H9 (cell line): ENCODE data around the gene EOMES. TPM values are rescaled to one million over a fixed set of nuclear protein-coding genes. Genes with fewer than 3 reads are reported as not detected.

Source experiments
- DNase-seq: peaks from one replicate; pipeline ENCODE4 v3.0.0-alpha.2; 2017
- H2AFZ ChIP-seq: one replicate; pipeline ENCODE4 v1.6.1; 2013; ENCODE audit warnings: mild to moderate bottlenecking, low read length, control low read depth, moderate library complexity
- H2AK5ac ChIP-seq: 2 replicates; pipeline ENCODE4 v1.6.1; 2013; ENCODE audit warnings: low read length, control low read depth, mixed read lengths; ENCODE audit not compliant: insufficient read length
- H2BK120ac ChIP-seq: one replicate; pipeline ENCODE4 v1.6.1; 2013; ENCODE audit warnings: low read depth, mild to moderate bottlenecking, low read length, control low read depth, inconsistent platforms; ENCODE audit not compliant: poor library complexity, severe bottlenecking
- H2BK12ac ChIP-seq: 2 replicates; pipeline ENCODE4 v1.6.1; 2013; ENCODE audit warnings: low read length, control low read depth, mixed read lengths, low read depth; ENCODE audit not compliant: insufficient read length
- H2BK15ac ChIP-seq: 2 replicates; pipeline ENCODE4 v1.6.1; 2013; ENCODE audit warnings: low read depth, low read length, control low read depth
- H2BK20ac ChIP-seq: one replicate; pipeline ENCODE4 v1.6.1; 2013; ENCODE audit warnings: low read depth, mild to moderate bottlenecking, low read length, control low read depth, inconsistent platforms; ENCODE audit not compliant: poor library complexity, severe bottlenecking
- H2BK5ac ChIP-seq: 2 replicates; pipeline ENCODE4 v1.6.1; 2013; ENCODE audit warnings: low read length, control low read depth, mixed read lengths; ENCODE audit not compliant: insufficient read length
- H3K14ac ChIP-seq: 2 replicates; pipeline ENCODE4 v1.6.1; 2013; ENCODE audit warnings: low read length, control low read depth; ENCODE audit not compliant: insufficient read depth
- H3K18ac ChIP-seq: 2 replicates; pipeline ENCODE4 v1.6.1; 2013; ENCODE audit warnings: low read depth, mild to moderate bottlenecking, mixed read lengths, low read length, control low read depth; ENCODE audit not compliant: insufficient read length
- H3K23ac ChIP-seq: 2 replicates; pipeline ENCODE4 v1.6.1; 2013; ENCODE audit warnings: low read length, control low read depth, mixed read lengths, low read depth; ENCODE audit not compliant: insufficient read length
- H3K23me2 ChIP-seq: 2 replicates; pipeline ENCODE4 v1.6.1; 2013; ENCODE audit warnings: low read depth, mild to moderate bottlenecking, mixed read lengths, low read length, control low read depth; ENCODE audit not compliant: insufficient read length, poor library complexity, severe bottlenecking
- H3K27ac ChIP-seq: 2 replicates; pipeline ENCODE4 v1.5.1; 2013; ENCODE audit warnings: low read length, control low read depth, mixed read lengths, low read depth; ENCODE audit not compliant: insufficient read length
- H3K27me3 ChIP-seq: 2 replicates; pipeline ENCODE4 v1.6.1; 2013; ENCODE audit warnings: low read length, control low read depth, inconsistent platforms; ENCODE audit not compliant: insufficient read depth
- H3K4ac ChIP-seq: 2 replicates; pipeline ENCODE4 v1.6.1; 2013; ENCODE audit warnings: low read depth, mild to moderate bottlenecking, control low read depth, inconsistent platforms, low read length, moderate library complexity
- H3K4me1 ChIP-seq: 2 replicates; pipeline ENCODE4 v1.6.1; 2013; ENCODE audit warnings: low read length, control low read depth, inconsistent platforms; ENCODE audit not compliant: insufficient read depth
- H3K4me2 ChIP-seq: 2 replicates; pipeline ENCODE4 v1.6.1; 2013; ENCODE audit warnings: low read length, control low read depth, mixed read lengths; ENCODE audit not compliant: insufficient read length, insufficient read depth
- H3K56ac ChIP-seq: 2 replicates; pipeline ENCODE4 v1.6.1; 2013; ENCODE audit warnings: low read depth, mild to moderate bottlenecking, mixed read lengths, low read length, control low read depth; ENCODE audit not compliant: insufficient read length
- H3K79me1 ChIP-seq: 2 replicates; pipeline ENCODE4 v1.6.1; 2013; ENCODE audit warnings: low read depth, mild to moderate bottlenecking, moderate library complexity, low read length, control low read depth, inconsistent platforms; ENCODE audit not compliant: insufficient read depth, poor library complexity, severe bottlenecking
- H3K79me2 ChIP-seq: 2 replicates; pipeline ENCODE4 v1.6.1; 2013; ENCODE audit warnings: low read length, control low read depth, inconsistent platforms; ENCODE audit not compliant: insufficient read depth
- H3K9ac ChIP-seq: 2 replicates; pipeline ENCODE4 v1.6.1; 2013; ENCODE audit warnings: low read length, control low read depth, mixed read lengths; ENCODE audit not compliant: insufficient read length; ENCODE audit errors: extremely low read depth
- H3K9me3 ChIP-seq: one replicate; pipeline ENCODE4 v1.6.1; 2013; ENCODE audit warnings: low read depth, low read length, inconsistent platforms; ENCODE audit not compliant: control insufficient read depth
- H3T11ph ChIP-seq: one replicate; pipeline ENCODE4 v1.6.1; 2013; ENCODE audit warnings: mild to moderate bottlenecking, low read length, control low read depth, inconsistent platforms
- H4K20me1 ChIP-seq: one replicate; pipeline ENCODE4 v1.6.1; 2013; ENCODE audit not compliant: control insufficient read depth, insufficient read length, insufficient read depth
- H4K5ac ChIP-seq: 2 replicates; pipeline ENCODE4 v1.6.1; 2013; ENCODE audit warnings: low read depth, mild to moderate bottlenecking, mixed read lengths, low read length, control low read depth; ENCODE audit not compliant: insufficient read length
- H4K8ac ChIP-seq: replicated peaks from 2 replicates; pipeline ENCODE4 v1.6.1; 2013; ENCODE audit warnings: low read length, control low read depth, mixed read lengths, low read depth; ENCODE audit not compliant: insufficient read length
- H4K91ac ChIP-seq: 2 replicates; pipeline ENCODE4 v1.6.1; 2013; ENCODE audit warnings: low read depth, mild to moderate bottlenecking, moderate library complexity, mixed read lengths, low read length, control low read depth; ENCODE audit not compliant: insufficient read length
- H3K27ac Mint-ChIP-seq, 3 experiments: 2 replicates in 2 of 3; 3 replicates in 1 of 3; pipeline ENCODE4 v1.8.0; 2020 to 2021; ENCODE audit warnings: mixed read lengths in 3 of 3, mild to moderate bottlenecking in 1 of 3, moderate library complexity in 1 of 3
- H3K27me3 Mint-ChIP-seq: 2 replicates; pipeline ENCODE4 v1.8.0; 2021; ENCODE audit warnings: low read depth, mild to moderate bottlenecking, moderate library complexity, mixed read lengths
- H3K36me3 Mint-ChIP-seq, 3 experiments: 2 replicates in 2 of 3; 3 replicates in 1 of 3; pipeline ENCODE4 v1.8.0; 2020 to 2021; ENCODE audit warnings: low read depth in 3 of 3, mixed read lengths in 3 of 3; ENCODE audit not compliant: insufficient read depth in 1 of 3
- H3K4me1 Mint-ChIP-seq, 2 experiments: 2 replicates each; pipeline ENCODE4 v1.8.0; 2020; ENCODE audit warnings: mixed read lengths in 2 of 2
- H3K4me3 Mint-ChIP-seq, 2 experiments: 2 replicates in 1 of 2; 3 replicates in 1 of 2; pipeline ENCODE4 v1.8.0; 2020 to 2021; ENCODE audit warnings: mild to moderate bottlenecking in 2 of 2, mixed read lengths in 2 of 2, moderate library complexity in 1 of 2
- H3K9me3 Mint-ChIP-seq, 2 experiments: 2 replicates in 1 of 2; 3 replicates in 1 of 2; pipeline ENCODE4 v1.8.0; 2020; ENCODE audit warnings: mild to moderate bottlenecking in 2 of 2, mixed read lengths in 2 of 2, moderate library complexity in 1 of 2
- WGBS: extraction: QIAGEN DNeasy Blood & Tissue Kit; methylation state at CpG from one replicate; pipeline ENCODE4 v1.1.7; 2013; ENCODE audit warnings: missing lambda C conversion rate, low lambda C conversion rate, mixed read lengths; ENCODE audit not compliant: insufficient read length; ENCODE audit errors: extremely low coverage; 5-methylcytosine and 5-hydroxymethylcytosine counted together
- total RNA-seq: library from RNA; stranded (reverse); gene quantifications from 2 replicates; pipeline ENCODE4 v1.2.1, GENCODE V29; 2021
- TF ChIP-seq, protein P1 (sequence below): fragments of 200-600 bp; sonication (generic); conservative IDR thresholded peaks from 3 replicates; pipeline ENCODE4 v1.8.0; 2021; ENCODE audit warnings: antibody characterized with exemption, mild to moderate bottlenecking

EOMES gene
- total RNA-seq, 1 experiment from 2014 or later = 1.7 TPM

GRCh38 chr3:27720899-27721716 is 1.0 kb downstream of the EOMES start:
- H2BK15ac ChIP-seq = no peak overlapping the region
- peak overlapping the region; percentile 87 for H3K4me2 ChIP-seq
- no peaks in the 10 kb centered on the region for H3K9me3 ChIP-seq
- peaks cover 18% of the 10 kb centered on the region for H3K23me2 ChIP-seq
- no peak overlapping the region for H3K9ac ChIP-seq
- H3T11ph ChIP-seq = no peak overlapping the region
- Mint-ChIP-seq H3K9me3 (peaks cover 0 to 19% of the 10 kb centered on the region in 2 experiments; a peak in 2 of 5 replicates), H3K4me3 (peak overlapping the region; percentile 57 to 81), H3K4me1 (peaks cover 43 to 68% of the 10 kb centered on the region in 2 experiments), H3K27ac (no peak overlapping the region), H3K27me3 (peaks cover 94% of the 10 kb centered on the region), H3K36me3 (no peaks in the 10 kb centered on the region)
- TF ChIP-seq, protein P1, sequence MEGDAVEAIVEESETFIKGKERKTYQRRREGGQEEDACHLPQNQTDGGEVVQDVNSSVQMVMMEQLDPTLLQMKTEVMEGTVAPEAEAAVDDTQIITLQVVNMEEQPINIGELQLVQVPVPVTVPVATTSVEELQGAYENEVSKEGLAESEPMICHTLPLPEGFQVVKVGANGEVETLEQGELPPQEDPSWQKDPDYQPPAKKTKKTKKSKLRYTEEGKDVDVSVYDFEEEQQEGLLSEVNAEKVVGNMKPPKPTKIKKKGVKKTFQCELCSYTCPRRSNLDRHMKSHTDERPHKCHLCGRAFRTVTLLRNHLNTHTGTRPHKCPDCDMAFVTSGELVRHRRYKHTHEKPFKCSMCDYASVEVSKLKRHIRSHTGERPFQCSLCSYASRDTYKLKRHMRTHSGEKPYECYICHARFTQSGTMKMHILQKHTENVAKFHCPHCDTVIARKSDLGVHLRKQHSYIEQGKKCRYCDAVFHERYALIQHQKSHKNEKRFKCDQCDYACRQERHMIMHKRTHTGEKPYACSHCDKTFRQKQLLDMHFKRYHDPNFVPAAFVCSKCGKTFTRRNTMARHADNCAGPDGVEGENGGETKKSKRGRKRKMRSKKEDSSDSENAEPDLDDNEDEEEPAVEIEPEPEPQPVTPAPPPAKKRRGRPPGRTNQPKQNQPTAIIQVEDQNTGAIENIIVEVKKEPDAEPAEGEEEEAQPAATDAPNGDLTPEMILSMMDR = no peak; the same call in 2 of the 3 replicates
- no peak overlapping the region for H3K27ac ChIP-seq
- H2AFZ ChIP-seq = no peak overlapping the region
- no peak overlapping the region for H4K91ac ChIP-seq
- peak; percentile 64 for DNase-seq
- no peaks in the 10 kb centered on the region for H4K20me1 ChIP-seq
- H2BK5ac ChIP-seq = no peak overlapping the region
- no peak overlapping the region for H2BK120ac ChIP-seq
- no peak overlapping the region for H2BK12ac ChIP-seq
- no peak overlapping the region for H2AK5ac ChIP-seq
- H4K8ac ChIP-seq = no peak overlapping the region
- WGBS = no CpG with 5 or more reads among the region's 64 CpGs
- no peaks in the 10 kb centered on the region for H3K79me2 ChIP-seq
- no peak overlapping the region for H3K23ac ChIP-seq
- no peak overlapping the region for H3K56ac ChIP-seq
- no peak overlapping the region for H3K14ac ChIP-seq
- H3K79me1 ChIP-seq = no peaks in the 10 kb centered on the region
- H3K4me1 ChIP-seq = peaks cover 5% of the 10 kb centered on the region; the same call in 1 of the 2 replicates
- H3K4ac ChIP-seq = no peak overlapping the region
- H3K18ac ChIP-seq = no peak overlapping the region
- no peak overlapping the region for H4K5ac ChIP-seq
- peaks cover 89% of the 10 kb centered on the region for H3K27me3 ChIP-seq
- no peak overlapping the region for H2BK20ac ChIP-seq
